ENCODE results near the gene CDK5.

- TF ChIP-seq POLR2A (IDR thresholded peaks at IDR 0.05) (no peak), CTCF (IDR thresholded peaks at IDR 0.05) (no peak)
Observed at GRCh38 chr7:151064454-151064853, 6.8 kb upstream of the CDK5 start.

All from breast epithelium (tissue), 3 donors.